GDM1 (cell line): ENCODE measurements around the gene TSEN54.
A peak's percentile ranks its signal among the peaks of the same experiment; 100 is the strongest.

ENCODE experiments used
- DNase-seq: peaks from one replicate; lab custom pipeline; 2025; lab: John Stamatoyannopoulos, UW

TSEN54 gene

GRCh38 chr17:75544250-75544649 lies 27.9 kb downstream of the TSEN54 start:
- DNase-seq: no peak

- no peak for DNase-seq
These were observed 29.9 kb downstream of the TSEN54 start for GRCh38 chr17:75546181-75546580.

GRCh38 chr17:75547091-75547490 lies 30.8 kb downstream of the TSEN54 start:
- DNase-seq: no peak

- no peak for DNase-seq
These were observed 32.5 kb downstream of the TSEN54 start for GRCh38 chr17:75548813-75549212.

DNA sequence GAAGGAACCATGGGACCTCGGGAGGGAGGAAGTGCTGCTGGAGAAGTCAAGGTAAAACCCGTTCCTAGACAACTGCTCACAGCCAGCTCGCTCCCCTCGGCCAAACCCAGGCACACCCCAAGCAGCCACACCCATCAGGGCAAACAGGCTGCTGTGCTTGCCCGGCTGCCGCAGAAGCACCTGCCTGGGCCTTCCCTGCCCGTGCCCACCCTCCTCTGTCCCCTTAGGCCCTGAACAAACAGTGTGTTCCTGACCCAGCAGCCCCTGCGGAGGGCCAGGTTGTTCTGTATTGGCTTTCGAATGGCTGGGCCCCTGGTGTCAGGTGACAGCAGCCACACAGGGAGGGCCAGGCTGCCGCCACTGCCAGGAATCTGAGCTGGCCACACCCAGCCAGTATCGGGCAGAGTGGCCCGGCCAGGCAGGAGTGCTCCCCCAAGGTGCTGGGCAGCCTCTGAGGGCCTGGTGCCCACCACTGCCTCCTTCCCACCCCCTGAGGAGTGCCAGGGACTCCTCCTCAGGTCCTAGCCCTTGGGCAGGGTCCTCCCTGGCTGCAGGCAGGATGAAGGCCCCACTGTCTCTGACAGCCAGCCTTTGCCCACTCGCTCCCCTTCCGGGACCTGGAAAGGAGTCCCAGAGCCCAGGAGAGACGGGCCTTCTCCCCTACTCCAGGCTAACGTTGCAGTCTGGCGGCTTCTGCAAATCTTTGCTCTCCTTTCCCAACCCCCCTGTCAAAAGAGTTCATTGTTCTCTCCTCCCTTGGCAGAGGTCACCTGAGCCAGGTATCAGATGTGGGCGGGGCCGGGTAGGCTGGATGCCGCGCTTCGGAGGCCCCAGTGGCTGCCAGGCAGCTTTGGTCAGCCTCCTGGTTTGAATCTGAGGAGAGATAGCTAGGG lies 33.2 kb downstream of the TSEN54 start:
- DNase-seq: no peak

- DNase-seq: no peak
These were observed 33.8 kb downstream of the TSEN54 start for GRCh38 chr17:75550139-75550465.

GRCh38 chr17:75551266-75551665 lies 34.9 kb downstream of the TSEN54 start:
- no peak for DNase-seq

- DNase-seq: no peak
These were observed 36.3 kb downstream of the TSEN54 start for GRCh38 chr17:75552425-75553294.

- DNase-seq: peak; percentile 67
These were observed 37.2 kb downstream of the TSEN54 start for GRCh38 chr17:75553295-75554110.

GRCh38 chr17:75555679-75556153 lies 39.4 kb downstream of the TSEN54 start:
- no peak for DNase-seq

- DNase-seq: no peak
These were observed 40.9 kb downstream of the TSEN54 start for GRCh38 chr17:75557075-75557851.

- DNase-seq: no peak
These were observed 41.7 kb downstream of the TSEN54 start for GRCh38 chr17:75557852-75558665.

DNA sequence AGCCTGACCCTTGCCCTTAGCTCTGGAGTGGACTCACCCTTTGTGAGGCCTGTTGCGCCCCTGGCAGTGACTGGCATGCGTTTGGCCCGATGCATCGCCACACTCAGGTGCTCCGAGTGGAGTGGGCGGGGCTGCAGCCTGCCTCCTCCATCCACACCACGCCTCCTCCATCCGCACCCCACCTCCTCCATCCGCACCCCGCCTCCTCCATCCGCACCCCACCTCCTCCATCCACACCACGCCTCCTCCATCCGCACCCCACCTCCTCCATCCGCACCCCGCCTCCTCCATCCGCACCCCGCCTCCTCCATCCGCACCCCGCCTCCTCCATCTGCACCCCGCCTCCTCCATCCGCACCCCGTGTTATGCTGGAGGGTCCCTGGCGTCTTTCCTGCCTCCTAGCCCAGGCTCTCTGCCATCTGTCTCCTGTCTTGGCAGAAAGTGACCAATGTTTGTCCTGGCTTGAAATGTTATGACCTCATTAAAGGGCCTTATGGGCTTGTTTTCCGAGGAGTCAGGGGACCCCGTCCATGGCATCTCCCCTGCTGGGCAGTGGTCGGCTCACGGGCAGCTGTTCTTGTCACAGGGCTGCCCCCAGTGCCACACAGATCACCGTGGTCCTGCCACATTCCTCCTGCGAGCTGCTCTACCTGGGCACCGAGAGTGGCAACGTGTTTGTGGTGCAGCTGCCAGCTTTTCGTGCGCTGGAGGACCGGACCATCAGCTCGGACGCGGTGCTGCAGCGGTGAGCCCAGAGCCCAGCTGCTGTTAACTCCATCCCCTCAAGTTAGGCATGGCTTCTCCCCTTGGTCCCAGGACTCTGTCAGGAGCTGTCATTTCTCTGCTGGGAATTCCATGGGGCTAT lies 42.6 kb downstream of the TSEN54 start:
- DNase-seq: no peak

DNA sequence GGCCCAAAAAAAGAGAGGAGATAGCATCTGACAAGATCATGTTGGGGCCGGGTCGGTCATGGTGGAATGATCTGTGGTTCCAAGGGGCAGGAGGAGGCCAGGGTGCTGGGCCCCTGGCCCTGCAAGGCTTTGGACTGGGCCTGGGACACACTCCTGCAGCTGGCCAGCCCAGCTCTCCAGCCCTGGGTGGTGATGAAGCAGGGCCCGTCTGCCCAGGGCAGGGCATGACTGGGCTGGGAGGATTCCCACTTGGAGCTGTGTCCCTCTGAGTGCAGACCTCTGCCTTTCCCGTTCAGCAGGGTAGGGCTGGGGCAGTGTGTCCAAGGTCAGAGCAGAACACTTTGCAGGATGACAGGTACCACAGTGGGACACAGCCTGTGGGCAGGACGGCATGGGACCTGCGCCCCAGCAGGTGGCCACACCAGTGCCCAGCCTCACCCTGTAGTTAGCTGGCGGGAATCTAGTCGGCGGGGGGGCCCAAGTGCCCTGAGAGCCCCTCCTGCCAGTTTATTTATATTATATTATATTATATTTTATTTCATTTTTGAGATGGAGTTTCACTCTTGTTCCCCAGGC lies 43.7 kb downstream of the TSEN54 start:
- no peak for DNase-seq

DNA sequence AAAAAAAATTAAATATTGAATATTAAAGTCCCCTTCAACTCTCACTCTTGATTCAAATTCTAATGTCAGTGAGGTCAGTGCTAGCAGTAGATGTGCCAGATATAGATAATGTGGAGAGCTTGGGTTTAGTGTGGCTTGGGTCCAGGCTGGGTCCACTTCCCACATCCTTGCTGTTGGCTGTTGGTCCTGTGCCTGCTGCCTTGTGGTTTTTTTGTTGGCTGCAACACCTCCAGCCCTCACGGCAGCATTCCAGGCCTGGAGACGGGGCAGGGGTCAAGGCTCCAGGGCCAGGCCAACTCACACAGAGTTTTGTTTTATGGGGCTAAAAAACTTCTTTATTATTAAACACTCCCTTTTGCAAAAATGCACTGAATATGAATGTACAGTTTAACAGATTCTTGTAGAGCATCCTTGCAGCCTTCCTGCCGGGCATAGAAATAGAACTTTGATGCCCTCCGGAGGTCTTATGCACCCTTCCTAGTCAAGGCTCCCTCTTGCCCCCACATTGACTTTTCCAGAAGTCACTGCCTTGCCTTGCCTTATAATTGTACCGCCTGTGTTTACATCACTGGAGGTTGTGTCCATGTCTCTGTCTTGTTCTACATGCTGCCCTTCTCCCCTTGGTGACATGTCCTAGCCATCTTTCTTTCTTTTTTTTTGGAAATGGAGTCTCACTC lies 45.7 kb downstream of the TSEN54 start:
- DNase-seq: no peak

DNA sequence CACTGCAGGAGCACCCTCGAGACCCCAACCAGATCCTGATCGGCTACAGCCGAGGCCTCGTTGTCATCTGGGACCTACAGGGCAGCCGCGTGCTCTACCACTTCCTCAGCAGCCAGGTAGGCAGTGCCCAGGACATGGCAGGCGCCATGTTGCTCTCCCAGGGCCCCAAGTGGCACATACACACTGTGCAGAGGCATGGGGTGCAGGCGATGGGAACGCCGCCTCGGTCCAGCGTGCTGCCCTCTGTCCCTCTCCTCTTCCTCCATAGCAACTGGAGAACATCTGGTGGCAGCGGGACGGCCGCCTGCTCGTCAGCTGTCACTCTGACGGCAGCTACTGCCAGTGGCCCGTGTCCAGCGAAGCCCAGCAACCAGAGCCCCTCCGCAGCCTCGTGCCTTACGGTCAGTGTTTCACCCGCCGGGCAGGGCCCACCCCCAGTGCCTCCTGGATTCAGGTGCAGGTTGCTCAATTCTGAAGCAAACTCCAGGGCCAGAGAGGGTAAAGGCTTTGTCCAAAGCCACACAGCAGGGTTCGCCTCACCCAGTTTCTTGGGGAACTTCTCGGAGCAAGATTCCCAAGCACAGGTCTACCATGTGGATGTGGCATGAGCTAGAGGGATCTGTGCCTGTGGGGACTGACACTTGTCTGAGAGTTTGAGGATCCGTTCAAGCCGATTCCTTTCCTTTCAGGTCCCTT lies 46.9 kb downstream of the TSEN54 start:
- no peak for DNase-seq

DNA sequence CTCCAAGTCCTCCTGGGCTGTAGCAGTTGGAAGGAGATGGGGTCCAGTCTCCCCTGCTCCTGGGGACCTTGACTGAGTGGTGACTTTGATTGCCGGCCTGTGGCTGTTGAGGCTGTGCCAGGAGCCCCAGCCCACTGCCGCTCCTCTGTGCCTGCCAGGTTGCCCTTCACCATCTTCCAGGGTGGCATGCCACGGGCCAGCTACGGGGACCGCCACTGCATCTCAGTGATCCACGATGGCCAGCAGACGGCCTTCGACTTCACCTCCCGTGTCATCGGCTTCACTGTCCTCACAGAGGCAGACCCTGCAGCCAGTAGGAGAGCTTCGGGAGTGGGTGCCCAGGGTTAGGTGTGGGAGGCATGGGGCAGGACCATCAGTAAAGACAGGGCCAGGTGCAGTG lies 47.9 kb downstream of the TSEN54 start:
- no peak for DNase-seq

GRCh38 chr17:75565066-75565465 lies 48.7 kb downstream of the TSEN54 start:
- no peak for DNase-seq
